ELR (cell line): ENCODE measurements around the gene FLRT2.

Experiments
- DNase-seq: peaks from one replicate; pipeline ENCODE4 v3.0.0-alpha.2; 2015; ENCODE audit warnings: low read depth

FLRT2 gene

GRCh38 chr14:85596562-85596961 is 66.6 kb downstream of the FLRT2 start:
- no peak for DNase-seq

- DNase-seq, result no peak
Observed at GRCh38 chr14:85597701-85598100, 67.8 kb downstream of the FLRT2 start.

GRCh38 chr14:85599939-85600338 is 70.0 kb downstream of the FLRT2 start:
- peak; percentile 40 for DNase-seq

- no peak for DNase-seq
Observed at GRCh38 chr14:85601246-85601645, 71.3 kb downstream of the FLRT2 start.

GRCh38 chr14:85601690-85602089 is 71.7 kb downstream of the FLRT2 start:
- DNase-seq, result no peak

- no peak for DNase-seq
Observed at GRCh38 chr14:85602345-85602744, 72.4 kb downstream of the FLRT2 start.

- DNase-seq, result no peak
Observed at GRCh38 chr14:85604021-85604420, 74.1 kb downstream of the FLRT2 start.

- no peak for DNase-seq
Observed at GRCh38 chr14:85604714-85605113, 74.8 kb downstream of the FLRT2 start.

GRCh38 chr14:85607651-85608081 is 77.7 kb downstream of the FLRT2 start:
- DNase-seq, result peak; percentile 97

GRCh38 chr14:85613496-85613895 is 83.6 kb downstream of the FLRT2 start:
- DNase-seq, result no peak

GRCh38 chr14:85616386-85616885 is 86.5 kb downstream of the FLRT2 start:
- no peak for DNase-seq

GRCh38 chr14:85616886-85617285 is 86.9 kb downstream of the FLRT2 start:
- DNase-seq, result no peak

GRCh38 chr14:85617791-85618190 is 87.8 kb downstream of the FLRT2 start:
- DNase-seq, result peak; percentile 64

GRCh38 chr14:85618390-85618789 is 88.4 kb downstream of the FLRT2 start:
- no peak for DNase-seq

GRCh38 chr14:85618978-85619377 is 89.0 kb downstream of the FLRT2 start:
- no peak for DNase-seq

- no peak for DNase-seq
Observed at GRCh38 chr14:85619851-85620250, 89.9 kb downstream of the FLRT2 start.

- no peak for DNase-seq
Observed at GRCh38 chr14:85620947-85621346, 91.0 kb downstream of the FLRT2 start.

GRCh38 chr14:85622106-85622505 is 92.2 kb downstream of the FLRT2 start:
- no peak for DNase-seq

- DNase-seq, result no peak
Observed at GRCh38 chr14:85622986-85623685, 93.2 kb downstream of the FLRT2 start.

- DNase-seq, result no peak
Observed at GRCh38 chr14:85625925-85626585, 96.1 kb downstream of the FLRT2 start.

GRCh38 chr14:85634205-85634604 is 104.3 kb downstream of the FLRT2 start:
- no peak for DNase-seq

GRCh38 chr14:85644211-85644610 is 114.3 kb downstream of the FLRT2 start:
- no peak for DNase-seq

GRCh38 chr14:85653029-85653428 is 123.1 kb downstream of the FLRT2 start:
- no peak for DNase-seq
